Muscle layer of colon (tissue), 2 donors: Measurements from ENCODE around the gene DHX40.
"Not testable (repeated sequence)": the region's sequence is repeated elsewhere in the genome, so short reads cannot be mapped to it uniquely, and the experiment has no call there.

Source experiments
- H3K27ac ChIP-seq: one replicate; pipeline ENCODE4 v1.7.0; 2013; ENCODE audit warnings: low read depth, mild to moderate bottlenecking, low read length, moderate library complexity
- H3K27me3 ChIP-seq, 2 donors: one replicate each; pipeline ENCODE4 v1.7.0; 2013; ENCODE audit warnings: low read length in 2 of 2, mild to moderate bottlenecking in 2 of 2; ENCODE audit not compliant: insufficient read depth in 2 of 2, control insufficient read depth in 1 of 2
- H3K36me3 ChIP-seq: one replicate; pipeline ENCODE4 v1.7.0; 2013; ENCODE audit warnings: mild to moderate bottlenecking, low read length; ENCODE audit not compliant: insufficient read depth
- H3K4me1 ChIP-seq: one replicate; pipeline ENCODE4 v1.7.0; 2013; ENCODE audit warnings: mild to moderate bottlenecking, low read length; ENCODE audit not compliant: insufficient read depth
- H3K4me3 ChIP-seq, 2 donors: one replicate each; pipeline ENCODE4 v1.7.0; 2013; ENCODE audit warnings: low read length in 2 of 2, low read depth in 1 of 2, mild to moderate bottlenecking in 1 of 2, moderate library complexity in 1 of 2
- H3K9ac ChIP-seq: one replicate; pipeline ENCODE4 v1.7.0; 2013; ENCODE audit warnings: low read length
- H3K9me3 ChIP-seq: one replicate; pipeline ENCODE4 v1.7.0; 2013; ENCODE audit warnings: mild to moderate bottlenecking, low read length
- donor health status: abdominal sarcoma.
- donor health status: Adenocarcinoma of cecum.

Gene DHX40

DNA sequence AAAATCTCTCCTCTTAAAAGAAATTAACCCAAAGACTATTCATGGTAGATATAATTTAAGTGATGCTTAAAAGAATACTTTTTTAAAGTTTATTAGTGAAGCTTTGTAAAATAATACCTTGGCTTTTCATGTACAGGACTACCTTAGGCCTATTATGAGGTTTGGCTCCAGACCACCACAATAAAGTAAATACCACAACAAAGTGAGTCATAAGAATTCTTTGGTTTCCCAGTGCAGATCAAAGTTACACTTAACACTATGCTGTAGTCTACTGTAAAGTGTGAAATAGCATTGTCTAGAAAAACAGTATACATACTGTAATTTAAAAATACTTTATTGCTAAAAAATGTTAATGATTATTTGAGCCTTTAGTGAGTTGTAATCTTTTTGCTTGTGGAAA lies 85.9 kb downstream of the DHX40 start:
- Histone ChIP-seq H3K4me3 (no peak overlapping the region), H3K36me3 (peaks cover 56% of the 10 kb centered on the region), H3K27ac (no peak overlapping the region), H3K9me3 (no peaks in the 10 kb centered on the region), H3K9ac (no peak overlapping the region), H3K4me1 (no peaks in the 10 kb centered on the region), H3K27me3 (no peaks in the 10 kb centered on the region)

DNA sequence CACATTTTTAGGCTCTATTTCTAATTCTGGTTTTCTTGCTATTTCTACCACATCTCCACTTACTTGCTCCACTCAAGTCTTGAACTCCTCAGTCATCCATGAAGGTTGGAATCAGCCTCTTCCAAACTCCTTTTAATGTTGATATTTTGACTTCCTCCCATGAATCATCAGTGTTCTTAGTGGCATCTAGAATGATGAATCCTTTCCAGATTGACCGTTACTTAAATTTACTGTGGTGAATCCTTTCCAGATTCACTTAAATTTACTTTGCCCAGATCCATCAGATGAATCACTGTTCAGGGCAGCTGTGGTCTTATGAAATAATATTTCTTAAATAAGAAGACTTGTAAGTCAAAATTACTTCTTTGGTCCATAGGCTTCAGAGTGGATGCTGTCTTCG lies 86.7 kb downstream of the DHX40 start:
- no peak overlapping the region for H3K27ac ChIP-seq
- H3K36me3 ChIP-seq, result peaks cover 58% of the 10 kb centered on the region
- no peaks in the 10 kb centered on the region for H3K9me3 ChIP-seq

DNA sequence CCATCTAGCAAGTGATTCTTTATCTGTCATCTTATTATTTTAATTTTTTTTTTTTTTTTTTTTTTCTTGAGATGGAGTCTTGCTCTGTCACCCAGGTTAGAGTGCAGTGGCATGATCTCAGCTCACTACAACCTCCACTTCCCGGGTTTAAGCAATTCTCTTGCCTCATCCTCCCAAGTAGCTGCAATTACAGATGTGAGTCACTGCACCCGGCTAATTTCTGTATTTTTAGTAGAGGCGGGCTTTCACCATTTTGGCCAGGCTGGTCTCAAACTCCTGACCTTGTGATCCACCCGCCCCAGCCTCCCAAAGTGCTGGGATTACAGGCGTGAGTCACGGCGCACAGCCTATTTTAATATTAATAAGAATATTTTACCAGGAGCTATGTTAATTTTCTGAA lies 91.2 kb downstream of the DHX40 start:
- not testable (repeated sequence) for H3K27me3 ChIP-seq, H3K27ac ChIP-seq, H3K4me3 ChIP-seq, H3K4me1 ChIP-seq, H3K9ac ChIP-seq, H3K9me3 ChIP-seq
- H3K36me3 ChIP-seq, result peaks cover 65% of the 10 kb centered on the region

More for the DNA sequence above, 86.7 kb downstream of the DHX40 start:
- Histone ChIP-seq H3K27me3 (no peaks in the 10 kb centered on the region), H3K4me3 (no peak overlapping the region), H3K9ac (no peak overlapping the region), H3K4me1 (no peaks in the 10 kb centered on the region)
